ENCODE data around the gene LDLRAD2.

- no peak for TF ChIP-seq CTCF (IDR thresholded peaks at IDR 0.05)
- TF ChIP-seq POLR2AphosphoS5 (IDR thresholded peaks at IDR 0.05; ENCODE audit: low read depth, low read length), result no peak
- TF ChIP-seq REST (IDR thresholded peaks at IDR 0.05; ENCODE audit: insufficient read depth in 1 of 2, low read depth in 2 of 2, low read length in 1 of 2), result no peak
Measured at GRCh38 chr1:21818656-21819055, 6.6 kb downstream of the LDLRAD2 start.

Data from Panc1 (cell line).